ENCODE data around the gene CYP27A1. TPM values are rescaled to one million over a fixed set of nuclear protein-coding genes. Genes with fewer than 3 reads are reported as not detected.
"Not testable (repeated sequence)": the region's sequence is repeated elsewhere in the genome, so short reads cannot be mapped to it uniquely, and the experiment has no call there.

Gene CYP27A1
- total RNA-seq, 1 experiment from 2014 or later: 57.1 TPM

DNA sequence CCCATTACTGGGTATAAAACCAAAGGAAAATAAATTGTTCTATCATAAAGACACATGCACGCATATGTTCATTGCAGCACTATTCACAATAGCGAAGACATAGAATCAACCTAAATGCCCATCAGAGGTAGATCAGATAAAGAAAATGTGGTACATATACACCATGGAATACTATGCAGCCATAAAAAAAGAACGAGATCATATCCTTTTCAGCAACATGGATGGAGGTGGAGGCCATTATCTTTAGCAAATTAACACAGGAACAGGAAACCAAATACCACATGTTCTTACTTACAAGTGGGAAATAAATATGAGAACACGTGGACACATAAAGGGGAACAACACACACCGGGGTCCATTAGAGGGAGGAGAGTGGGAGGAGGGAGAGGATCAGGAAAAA, 62.4 kb downstream of the CYP27A1 start:
- DNase-seq (ENCODE audit: low read depth, low spot score); in situ Hi-C loops (cut with HindIII; ENCODE audit: low pct_unique_long_range_greater_than_20kb, low sequenced_read_pairs): not testable (repeated sequence)

DNA sequence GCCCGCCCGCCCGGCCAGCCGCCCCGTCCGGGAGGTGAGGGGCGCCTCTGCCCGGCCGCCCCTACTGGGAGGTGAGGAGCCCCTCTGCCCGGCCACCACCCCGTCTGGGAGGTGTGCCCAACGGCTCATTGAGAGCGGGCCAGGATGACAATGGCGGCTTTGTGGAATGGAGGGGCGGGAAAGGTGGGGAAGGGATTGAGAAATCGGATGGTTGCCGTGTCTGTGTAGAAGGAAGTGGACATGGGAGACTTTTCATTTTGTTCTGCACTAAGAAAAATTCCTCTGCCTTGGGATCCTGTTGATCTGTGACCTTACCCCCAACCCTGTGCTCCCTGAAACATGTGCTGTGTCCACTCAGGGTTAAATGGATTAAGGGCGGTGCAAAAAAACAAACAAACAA, 65.0 kb downstream of the CYP27A1 start:
- peak; percentile 30 for DNase-seq (ENCODE audit: low read depth, low spot score)
- in situ Hi-C loops (cut with HindIII; ENCODE audit: low pct_unique_long_range_greater_than_20kb, low sequenced_read_pairs): not testable (repeated sequence)

DNA sequence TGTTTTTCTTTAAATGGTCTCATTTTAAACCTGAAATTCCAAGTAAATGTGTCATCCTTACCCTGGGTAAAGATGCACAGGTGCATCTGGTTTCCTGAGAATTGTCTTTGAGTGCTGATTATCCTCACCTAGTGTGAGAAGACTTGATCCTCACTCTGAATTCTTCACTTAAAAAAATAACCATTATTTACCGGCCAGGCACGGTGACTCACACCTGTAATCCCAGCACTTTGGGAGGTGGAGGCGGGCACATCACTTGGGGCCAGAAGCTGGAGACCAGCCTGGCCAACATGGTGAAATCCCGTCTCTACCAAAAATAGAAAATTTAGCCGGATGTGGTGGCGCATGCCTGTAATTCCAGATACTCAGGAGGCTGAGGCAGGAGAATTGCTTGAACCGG, 67.8 kb downstream of the CYP27A1 start:
- in situ Hi-C loops (cut with HindIII; ENCODE audit: low pct_unique_long_range_greater_than_20kb, low sequenced_read_pairs): no loop called here
- no peak for DNase-seq (ENCODE audit: low read depth, low spot score)

DNA sequence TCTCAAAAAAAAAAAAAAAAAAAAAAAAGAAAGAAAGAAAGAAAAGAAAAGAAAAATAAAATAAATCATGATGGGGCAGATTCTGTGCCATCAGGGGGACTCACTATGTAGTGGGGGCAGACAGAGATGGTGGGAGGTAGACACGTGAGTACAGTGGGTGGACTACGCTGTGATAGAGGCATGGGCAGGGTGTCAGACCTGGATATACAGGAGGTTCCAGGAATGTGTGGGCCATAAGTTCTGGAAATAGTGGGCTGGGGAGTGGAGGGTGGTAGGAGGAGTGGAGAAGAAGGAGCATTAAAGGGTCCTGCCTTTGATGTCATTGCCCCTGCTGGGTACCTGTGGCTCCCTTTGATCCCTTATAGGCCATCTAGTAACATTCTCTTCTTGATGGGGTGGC, 68.8 kb downstream of the CYP27A1 start:
- in situ Hi-C loops (cut with HindIII; ENCODE audit: low pct_unique_long_range_greater_than_20kb, low sequenced_read_pairs): no loop called here
- DNase-seq (ENCODE audit: low read depth, low spot score): no peak

DNA sequence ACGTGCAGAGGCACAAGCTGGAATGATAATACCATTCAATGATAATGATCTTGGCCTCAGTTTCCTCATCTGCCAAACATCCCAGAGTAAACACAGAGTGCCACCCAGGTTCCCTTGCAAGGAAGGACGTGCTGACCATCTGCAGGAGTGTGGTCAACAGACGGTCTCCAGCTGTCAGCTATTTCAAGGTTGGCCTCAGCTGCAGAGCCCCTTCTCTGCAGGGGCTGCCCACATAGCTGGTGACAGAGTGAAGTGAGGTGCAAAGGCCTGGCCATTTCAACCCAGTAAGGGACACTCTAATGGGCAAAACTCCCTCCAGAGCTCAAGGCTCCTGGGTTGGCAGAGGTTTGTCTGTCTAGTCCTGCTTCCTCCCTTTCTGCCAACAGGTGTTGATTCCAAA, 69.3 kb downstream of the CYP27A1 start:
- DNase-seq (ENCODE audit: low read depth, low spot score): no peak
- in situ Hi-C loops (cut with HindIII; ENCODE audit: low pct_unique_long_range_greater_than_20kb, low sequenced_read_pairs): no loop called here

DNA sequence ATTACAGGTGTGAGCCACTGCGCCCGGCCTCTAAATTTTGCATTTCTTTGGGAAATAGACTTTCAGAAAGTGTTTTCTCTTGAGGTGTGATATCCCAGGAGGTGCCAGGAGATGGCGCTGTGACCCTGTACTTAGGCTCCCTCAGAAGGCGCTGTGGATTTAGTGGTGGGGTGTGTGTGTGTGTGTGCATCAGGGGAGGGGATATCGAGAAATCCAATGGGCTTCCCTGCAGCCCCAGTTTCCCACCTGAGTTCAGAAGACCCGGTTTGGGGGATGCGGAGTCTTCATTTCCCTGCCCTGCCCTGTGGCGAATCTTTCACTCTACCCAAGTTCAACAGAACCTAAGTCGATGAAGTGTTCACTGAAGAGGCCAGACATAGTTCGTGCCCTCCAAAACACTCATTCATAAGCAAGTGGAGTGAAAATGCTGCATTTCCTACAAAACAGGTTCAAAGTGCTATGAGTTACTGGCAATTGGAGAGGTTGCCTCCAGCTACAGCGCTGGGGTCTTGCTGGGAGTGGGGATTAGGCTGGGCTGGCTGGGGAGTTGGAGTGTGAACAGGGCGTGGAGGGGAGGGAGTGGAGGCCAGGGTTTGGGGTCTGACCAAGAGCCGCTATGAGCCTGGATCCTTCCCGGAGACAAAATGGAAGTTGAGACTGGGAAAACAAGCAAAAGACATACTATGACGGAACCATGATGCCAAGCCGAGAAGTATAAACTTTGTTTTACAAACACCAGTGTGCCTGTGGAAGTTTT, 71.1 kb downstream of the CYP27A1 start:
- in situ Hi-C loops (cut with HindIII; ENCODE audit: low pct_unique_long_range_greater_than_20kb, low sequenced_read_pairs): no loop called here
- DNase-seq (ENCODE audit: low read depth, low spot score): peak; percentile 68

DNA sequence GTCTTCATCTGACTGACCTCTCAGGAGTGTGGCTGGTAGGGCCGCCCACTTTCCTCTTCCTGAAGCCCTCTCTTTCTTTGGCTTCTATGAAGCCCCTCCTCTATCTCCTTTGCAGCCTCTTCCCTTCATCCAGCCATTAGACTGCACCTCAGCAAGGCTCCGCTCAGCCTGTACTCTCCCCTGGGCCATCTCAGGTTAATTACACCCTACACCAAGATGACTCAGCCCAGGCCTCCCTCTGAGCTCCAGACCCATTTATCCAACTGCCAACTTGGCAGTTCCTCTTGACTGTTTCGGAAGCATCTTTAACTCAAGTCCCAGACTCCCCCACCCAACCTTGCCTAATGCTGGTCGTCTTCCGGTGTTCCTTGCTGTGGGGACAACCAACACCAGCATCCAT, 71.8 kb downstream of the CYP27A1 start:
- DNase-seq (ENCODE audit: low read depth, low spot score): no peak
- in situ Hi-C loops (cut with HindIII; ENCODE audit: low pct_unique_long_range_greater_than_20kb, low sequenced_read_pairs): no loop called here

DNA sequence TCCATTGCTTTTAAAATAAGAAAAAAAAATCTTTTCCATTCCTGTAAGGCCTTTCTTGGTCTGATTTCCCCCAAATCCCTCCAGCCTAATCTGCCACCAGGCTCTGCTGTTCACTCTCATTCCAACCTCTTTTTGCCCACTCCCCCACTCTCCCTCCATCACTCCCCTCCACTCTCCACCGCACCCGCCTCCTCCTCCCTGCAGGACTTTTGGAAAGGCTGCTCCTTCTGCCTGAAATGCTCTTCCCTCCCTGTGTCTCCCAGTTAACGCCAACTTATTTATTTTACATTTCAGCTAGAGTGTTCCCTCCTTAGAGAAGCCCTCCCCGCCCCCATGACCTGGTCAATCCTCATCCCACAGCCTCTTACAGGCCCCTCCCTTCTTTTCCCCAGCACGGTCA, 72.9 kb downstream of the CYP27A1 start:
- no peak for DNase-seq (ENCODE audit: low read depth, low spot score)
- in situ Hi-C loops (cut with HindIII; ENCODE audit: low pct_unique_long_range_greater_than_20kb, low sequenced_read_pairs): no loop called here

DNA sequence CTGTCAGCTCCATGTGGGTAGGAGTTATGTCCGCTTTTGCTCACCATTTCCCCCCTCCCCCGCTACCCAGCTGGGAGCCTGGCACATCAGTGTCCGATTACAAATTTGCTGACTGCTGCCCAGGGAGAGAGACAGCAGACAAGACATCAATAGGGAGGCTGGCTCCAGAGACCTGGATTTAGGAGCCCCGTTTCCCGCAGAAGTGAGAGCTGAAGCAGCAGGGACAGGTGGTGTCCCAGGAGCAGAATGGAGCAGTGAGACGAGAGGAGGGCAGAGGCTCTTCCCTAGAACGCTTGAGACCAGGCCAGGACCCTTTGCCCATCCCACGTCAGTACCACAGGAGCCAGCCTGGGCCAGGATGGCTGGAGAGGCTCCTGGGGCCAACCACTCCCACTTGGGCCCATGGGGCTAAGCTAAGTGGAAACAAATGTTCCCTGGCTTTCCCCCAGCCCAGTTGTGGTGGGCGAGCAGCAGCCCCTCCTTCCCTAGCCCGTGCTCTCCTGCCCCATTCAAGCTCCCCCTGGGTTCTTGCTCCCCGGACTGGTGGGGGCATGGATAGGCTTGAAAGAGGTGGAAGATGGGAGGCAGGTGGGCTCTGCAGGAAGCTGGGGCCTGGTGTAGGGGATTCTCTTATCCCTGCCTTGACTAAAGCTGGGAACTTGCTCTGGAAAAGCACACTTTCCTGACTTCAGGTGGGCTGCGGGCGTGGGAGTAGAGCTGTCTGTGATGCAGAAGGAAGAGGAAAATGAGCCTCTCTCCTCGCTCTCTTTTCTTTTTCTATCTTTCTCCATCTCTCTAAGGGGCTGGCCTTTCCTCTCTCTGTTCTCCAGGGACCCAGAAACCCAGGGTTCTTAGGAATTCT, 73.6 kb downstream of the CYP27A1 start:
- no peak for DNase-seq (ENCODE audit: low read depth, low spot score)
- in situ Hi-C loops (cut with HindIII; ENCODE audit: low pct_unique_long_range_greater_than_20kb, low sequenced_read_pairs): no loop called here

DNA sequence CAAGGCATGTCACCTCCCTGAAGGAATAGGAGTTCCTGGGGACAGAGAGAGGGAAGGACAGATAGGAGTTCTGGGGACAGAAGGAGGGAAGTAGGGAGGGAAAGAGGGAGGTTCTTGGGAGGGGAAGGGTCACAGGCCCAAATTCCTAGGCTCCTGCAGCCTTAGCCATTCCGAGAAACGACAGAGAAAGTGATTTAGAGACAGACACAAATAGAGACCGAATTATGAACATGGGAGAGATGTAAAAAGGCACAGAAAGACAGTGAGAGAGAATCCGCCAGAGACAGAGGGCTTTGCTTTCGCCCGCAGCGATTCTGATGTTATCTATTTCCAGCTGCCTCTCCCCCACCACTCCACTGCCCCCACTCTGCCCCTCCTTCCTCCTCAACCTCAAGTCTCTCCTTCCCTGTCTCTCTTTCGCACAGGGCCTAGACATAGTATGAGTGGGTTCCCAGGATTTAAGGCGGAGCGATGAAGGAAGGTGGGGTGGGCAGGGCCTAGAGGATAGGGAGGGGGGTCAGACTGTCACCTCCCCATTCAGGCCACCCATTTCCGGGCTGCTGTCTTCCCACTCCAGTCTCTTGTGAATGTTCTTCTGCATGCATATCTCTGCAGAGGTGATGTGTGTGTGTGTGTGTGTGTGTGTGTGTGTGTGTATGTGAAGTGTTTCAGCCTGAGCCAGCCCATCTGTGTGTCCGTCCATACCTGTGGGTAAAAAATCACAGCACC, 74.4 kb downstream of the CYP27A1 start:
- DNase-seq (ENCODE audit: low read depth, low spot score): no peak
- in situ Hi-C loops (cut with HindIII; ENCODE audit: low pct_unique_long_range_greater_than_20kb, low sequenced_read_pairs): no loop called here

DNA sequence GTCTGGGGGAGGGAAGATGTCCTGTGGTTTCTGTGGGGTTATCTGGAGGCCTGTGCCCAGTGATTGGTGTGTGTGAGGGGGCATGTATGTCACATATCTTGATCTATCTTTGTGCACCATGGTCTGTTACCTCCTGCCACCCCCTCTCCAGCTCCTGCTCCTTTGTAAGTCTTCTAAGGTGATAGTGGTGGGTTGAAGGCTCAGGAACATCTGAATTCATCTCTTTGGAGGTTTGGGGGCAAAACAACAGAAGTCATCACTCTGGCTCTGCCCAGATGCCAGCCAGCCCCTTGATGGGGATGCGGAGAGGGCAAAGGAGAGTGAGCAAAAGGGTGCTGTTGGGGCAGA, 74.9 kb downstream of the CYP27A1 start:
- DNase-seq (ENCODE audit: low read depth, low spot score): no peak
- in situ Hi-C loops (cut with HindIII; ENCODE audit: low pct_unique_long_range_greater_than_20kb, low sequenced_read_pairs): no loop called here

DNA sequence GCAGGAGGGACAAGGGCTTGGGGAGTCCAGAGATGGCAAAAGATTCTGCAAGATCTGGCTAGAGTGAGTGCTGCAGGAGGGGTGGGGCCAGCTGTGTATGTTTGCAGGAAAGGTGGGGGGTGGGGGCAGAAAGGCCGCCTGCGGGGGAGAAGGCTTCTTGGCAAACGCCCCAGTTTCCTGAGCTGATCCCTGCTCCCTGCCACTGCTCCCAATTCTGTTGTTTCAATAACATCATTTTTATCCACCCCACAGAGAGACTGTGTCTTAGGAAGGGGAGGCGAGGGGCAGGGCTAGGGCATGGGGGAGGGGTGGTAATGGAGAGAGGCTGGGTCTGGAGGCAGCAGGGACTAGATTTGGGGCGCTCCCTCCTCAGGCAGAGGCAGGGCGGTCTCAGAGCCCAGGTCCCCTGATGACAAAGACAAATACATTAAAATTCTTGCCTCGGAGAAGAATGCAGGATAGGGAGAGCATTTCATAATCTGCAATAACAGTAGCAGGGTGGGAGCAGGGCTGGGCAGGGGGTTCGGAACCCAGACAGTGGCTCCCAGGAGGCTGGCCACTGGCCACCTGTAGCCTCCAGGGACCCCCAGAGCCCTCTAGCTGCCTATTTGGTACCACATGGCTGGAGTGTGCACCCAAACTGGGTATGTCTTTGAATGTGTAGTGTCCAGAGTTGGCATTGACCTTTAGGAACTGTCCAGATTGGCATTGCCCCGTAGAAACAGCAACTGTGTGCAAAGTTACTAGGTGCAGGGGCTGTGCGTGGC, 75.6 kb downstream of the CYP27A1 start:
- in situ Hi-C loops (cut with HindIII; ENCODE audit: low pct_unique_long_range_greater_than_20kb, low sequenced_read_pairs): no loop called here
- no peak for DNase-seq (ENCODE audit: low read depth, low spot score)

DNA sequence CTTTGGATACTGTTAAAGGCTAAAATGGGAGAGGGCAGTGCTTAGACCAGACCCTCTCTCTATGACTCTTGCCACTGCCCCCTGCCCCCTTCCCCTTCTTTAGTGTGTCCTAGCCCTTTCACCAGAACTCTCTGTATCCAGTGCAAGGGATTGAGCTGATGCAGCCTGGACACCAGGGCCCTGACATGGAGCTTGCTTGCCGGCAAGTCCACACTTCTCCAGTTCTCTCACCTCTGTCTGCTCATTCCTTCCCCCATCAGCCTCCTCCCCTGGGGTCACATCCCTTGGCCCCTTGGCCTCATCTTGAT, 76.1 kb downstream of the CYP27A1 start:
- in situ Hi-C loops (cut with HindIII; ENCODE audit: low pct_unique_long_range_greater_than_20kb, low sequenced_read_pairs): no loop called here

DNA sequence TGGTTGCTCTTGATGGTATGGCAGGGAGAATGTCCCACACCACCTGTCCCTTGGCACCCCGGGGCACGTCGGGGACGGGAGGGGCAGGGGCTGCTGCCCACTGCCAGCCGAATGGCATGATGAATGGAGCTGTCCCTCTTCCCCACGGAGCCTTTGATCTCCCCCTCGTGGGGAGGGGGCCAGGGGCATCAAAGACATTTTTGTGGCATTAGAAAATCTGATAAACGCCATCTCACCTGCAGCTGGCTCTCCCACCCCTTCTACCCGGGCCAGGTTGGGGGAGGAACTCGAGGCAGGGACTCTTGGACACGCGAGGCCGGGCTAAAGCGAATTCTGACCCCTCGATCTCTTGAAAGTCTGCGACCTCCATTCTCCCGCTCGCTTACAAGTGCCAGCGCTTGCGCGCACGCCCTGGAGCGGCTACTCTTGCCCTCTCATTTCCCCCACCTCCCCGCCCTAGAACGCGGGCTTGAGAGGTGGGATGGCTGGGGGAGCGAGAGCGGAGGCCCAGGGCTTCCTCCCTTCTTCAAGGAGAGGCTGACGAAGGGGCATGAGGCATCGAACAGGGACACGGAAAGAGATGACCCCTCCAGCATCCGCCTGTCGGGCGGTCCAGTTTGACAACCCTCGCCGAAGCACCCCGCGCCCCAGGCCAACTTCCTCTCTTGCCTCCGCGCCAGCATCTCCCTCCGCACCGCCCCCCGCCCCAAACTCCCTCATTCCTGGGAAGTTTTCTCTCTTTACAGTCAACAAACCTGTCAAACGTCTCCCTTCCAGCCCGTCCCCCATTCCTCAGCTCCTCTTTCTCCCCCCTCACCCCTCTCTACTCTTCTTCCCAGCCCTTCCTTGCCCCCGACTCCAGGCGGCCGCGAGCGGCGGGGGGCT, 77.0 kb downstream of the CYP27A1 start:
- in situ Hi-C loops (cut with HindIII; ENCODE audit: low pct_unique_long_range_greater_than_20kb, low sequenced_read_pairs): no loop called here
- no peak for DNase-seq (ENCODE audit: low read depth, low spot score)

More for the DNA sequence above, 76.1 kb downstream of the CYP27A1 start:
- no peak for DNase-seq (ENCODE audit: low read depth, low spot score)

DNA sequence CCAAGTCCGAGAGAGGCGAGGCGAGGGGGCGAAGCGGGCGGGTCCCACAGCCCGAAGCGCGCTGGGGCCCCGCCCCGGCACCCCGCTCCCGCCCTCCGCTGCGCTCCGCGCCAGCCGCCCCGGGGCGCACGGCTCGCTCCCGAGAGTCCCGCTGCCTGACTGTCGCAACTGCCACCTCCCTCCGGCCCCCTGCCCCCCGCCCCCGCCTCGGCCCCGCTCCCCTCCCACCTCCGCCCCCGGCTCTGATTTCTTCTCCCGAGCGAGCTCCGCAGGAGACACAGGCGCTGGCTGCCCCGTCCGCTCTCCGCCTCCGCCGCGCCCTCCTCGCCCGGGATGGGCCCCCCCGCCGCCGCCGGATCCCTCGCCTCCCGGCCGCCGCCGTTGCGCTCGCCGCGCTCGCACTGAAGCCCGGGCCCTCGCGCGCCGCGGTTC, 77.6 kb downstream of the CYP27A1 start, which contains the start of gene WNT6:
TSS of gene WNT6 (plus strand) at position 250 of the 432 bp plus-strand sequence. CDS start 233 bp downstream, outside the sequence.
- no peak for DNase-seq (ENCODE audit: low read depth, low spot score)
- in situ Hi-C loops (cut with HindIII; ENCODE audit: low pct_unique_long_range_greater_than_20kb, low sequenced_read_pairs): no loop called here

DNA sequence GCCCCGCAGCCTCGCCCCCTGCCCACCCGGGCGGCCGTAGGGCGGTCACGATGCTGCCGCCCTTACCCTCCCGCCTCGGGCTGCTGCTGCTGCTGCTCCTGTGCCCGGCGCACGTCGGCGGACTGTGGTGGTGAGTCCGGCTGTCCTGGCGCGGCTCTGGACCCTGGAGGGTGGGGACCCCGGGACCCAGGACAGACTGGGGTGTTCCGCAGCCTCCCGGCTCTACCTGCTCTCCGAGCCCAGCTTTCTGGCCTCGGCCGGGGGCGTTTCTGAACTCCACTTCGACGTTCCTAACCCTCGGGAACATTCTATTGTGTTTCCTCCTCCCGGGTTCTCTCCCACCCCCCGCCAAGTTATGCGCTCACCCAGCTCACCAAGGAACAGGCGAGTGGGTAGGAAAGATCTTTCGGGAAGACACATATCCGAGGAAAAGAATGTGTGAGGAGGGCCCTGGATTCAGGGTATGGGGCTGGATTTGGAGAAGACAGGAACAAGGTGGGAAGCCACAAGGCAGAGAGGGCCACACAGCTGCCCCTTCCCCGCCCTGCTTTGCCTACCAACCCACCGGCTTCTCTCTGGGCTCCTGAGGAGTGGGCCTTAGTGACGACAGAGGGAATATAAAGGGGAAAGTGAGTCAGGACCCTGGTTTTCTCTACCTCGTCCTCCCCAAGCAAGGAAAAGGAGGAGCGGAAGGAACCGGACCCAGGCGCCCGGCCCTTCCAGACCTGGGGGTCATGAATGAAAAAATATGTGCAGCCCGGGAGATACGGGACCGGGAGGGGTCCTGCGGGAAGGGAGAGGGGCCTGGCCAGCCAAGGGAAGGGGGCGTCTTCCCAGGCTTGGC, 78.3 kb downstream of the CYP27A1 start:
- in situ Hi-C loops (cut with HindIII; ENCODE audit: low pct_unique_long_range_greater_than_20kb, low sequenced_read_pairs): no loop called here
- no peak for DNase-seq (ENCODE audit: low read depth, low spot score)

Data from SK-MEL-5 (cell line).